Smooth muscle cell of bladder (primary cell): ENCODE measurements around the gene LITAF. TPM values are rescaled to one million over a fixed set of nuclear protein-coding genes. Genes with fewer than 3 reads are reported as not detected.

Experiments
- total RNA-seq: library from RNA; depleted of rRNA; stranded (reverse); fragments of >200 nt; gene quantifications from 2 replicates; pipeline ENCODE4 v1.2.3, GENCODE V29; 2014

LITAF gene
- total RNA-seq, result 57.9 and 100 TPM in 2 replicates

DNA sequence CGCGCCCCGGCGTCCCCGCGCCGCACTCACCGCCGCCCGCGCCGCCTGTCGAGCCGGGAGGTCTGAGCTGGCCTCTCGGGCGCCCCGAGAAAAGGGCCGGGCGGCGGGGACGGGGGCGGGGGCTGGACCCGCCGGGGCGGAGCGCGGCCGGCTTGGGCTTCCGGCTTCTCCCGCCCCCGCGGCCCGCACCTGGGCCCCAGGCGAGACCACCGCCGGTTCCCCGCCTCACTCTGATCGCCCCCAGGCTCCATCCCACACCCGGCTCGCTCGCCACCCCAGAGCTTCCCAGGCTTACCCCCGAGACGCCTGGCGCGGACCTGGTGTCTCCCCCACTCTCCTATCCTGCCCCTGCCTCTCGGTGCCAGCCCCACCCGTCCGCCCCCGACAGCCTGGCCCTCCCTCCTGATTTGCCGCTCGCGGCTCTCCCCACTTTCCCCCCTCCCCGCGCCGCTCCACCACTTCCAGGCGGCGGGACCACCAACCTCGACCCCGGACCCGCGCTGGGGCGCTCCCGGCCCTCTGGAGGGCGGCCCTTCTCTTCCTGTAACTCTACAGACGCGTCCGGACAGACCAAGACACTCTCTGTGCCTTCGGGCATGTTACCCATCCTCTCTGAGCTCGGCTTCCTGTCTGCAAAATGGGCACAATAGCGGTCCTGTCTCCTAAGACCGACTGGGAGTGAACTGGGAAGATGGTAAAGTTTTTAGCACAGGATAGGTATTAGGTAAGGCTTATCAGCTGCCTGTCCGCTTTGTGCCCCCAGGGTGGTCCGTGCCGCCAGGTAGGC is at the start of gene LITAF:
Gene LITAF, minus strand, starts transcription at position 64 of the 787 bp plus-strand sequence. CDS start 30,189 bp downstream, outside the sequence.

Other genes with a start within 250 kb of the LITAF start
- 1.4 and 1.5 TPM in 2 replicates for gene RMI2, start 241.5 kb downstream of the LITAF start, total RNA-seq
- 7.8 and 12.3 TPM in 2 replicates for gene SNN, start 81.5 kb upstream of the LITAF start, total RNA-seq
- gene TXNDC11, start 155.9 kb upstream of the LITAF start, total RNA-seq, result 29.6 and 30.0 TPM in 2 replicates
- gene ZC3H7A, start 210.3 kb upstream of the LITAF start, total RNA-seq, result 23.9 and 27.9 TPM in 2 replicates